Measurements from ENCODE around the gene LENG8.

The LENG8 gene

GRCh38 chr19:54424201-54424600 lies 24.8 kb upstream of the LENG8 start:
- no peak for DNase-seq (ENCODE audit: low read depth)

GRCh38 chr19:54424660-54425381 lies 24.2 kb upstream of the LENG8 start:
- DNase-seq (ENCODE audit: low read depth): no peak

- DNase-seq (ENCODE audit: low read depth): no peak
Measured at GRCh38 chr19:54425382-54425723, 23.6 kb upstream of the LENG8 start.

GRCh38 chr19:54426291-54426931 lies 22.6 kb upstream of the LENG8 start:
- no peak for DNase-seq (ENCODE audit: low read depth)

DNA sequence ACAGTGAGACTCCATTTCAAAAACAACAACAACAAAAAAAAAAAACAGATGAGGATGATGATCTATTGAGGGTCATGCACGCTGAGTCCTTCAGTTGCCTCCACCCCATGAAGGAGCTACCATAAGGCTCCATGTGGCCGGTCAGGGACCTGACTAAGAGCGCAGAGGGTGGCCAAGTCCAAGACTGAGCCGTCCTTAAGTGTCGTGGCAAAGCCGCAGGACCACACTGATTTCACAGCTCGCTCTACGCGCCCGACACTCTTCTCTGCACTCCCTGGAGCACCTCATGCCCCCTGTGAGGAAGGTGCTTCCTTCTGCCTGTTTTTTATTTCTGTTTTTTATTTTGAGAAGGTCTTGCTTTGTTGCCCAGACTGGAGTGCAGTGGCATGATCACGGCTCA lies 21.4 kb upstream of the LENG8 start:
- DNase-seq (ENCODE audit: low read depth): no peak

GRCh38 chr19:54428323-54429175 lies 20.4 kb upstream of the LENG8 start:
- no peak for DNase-seq (ENCODE audit: low read depth)

- DNase-seq (ENCODE audit: low read depth): no peak
Measured at GRCh38 chr19:54429176-54429495, 19.9 kb upstream of the LENG8 start.

DNA sequence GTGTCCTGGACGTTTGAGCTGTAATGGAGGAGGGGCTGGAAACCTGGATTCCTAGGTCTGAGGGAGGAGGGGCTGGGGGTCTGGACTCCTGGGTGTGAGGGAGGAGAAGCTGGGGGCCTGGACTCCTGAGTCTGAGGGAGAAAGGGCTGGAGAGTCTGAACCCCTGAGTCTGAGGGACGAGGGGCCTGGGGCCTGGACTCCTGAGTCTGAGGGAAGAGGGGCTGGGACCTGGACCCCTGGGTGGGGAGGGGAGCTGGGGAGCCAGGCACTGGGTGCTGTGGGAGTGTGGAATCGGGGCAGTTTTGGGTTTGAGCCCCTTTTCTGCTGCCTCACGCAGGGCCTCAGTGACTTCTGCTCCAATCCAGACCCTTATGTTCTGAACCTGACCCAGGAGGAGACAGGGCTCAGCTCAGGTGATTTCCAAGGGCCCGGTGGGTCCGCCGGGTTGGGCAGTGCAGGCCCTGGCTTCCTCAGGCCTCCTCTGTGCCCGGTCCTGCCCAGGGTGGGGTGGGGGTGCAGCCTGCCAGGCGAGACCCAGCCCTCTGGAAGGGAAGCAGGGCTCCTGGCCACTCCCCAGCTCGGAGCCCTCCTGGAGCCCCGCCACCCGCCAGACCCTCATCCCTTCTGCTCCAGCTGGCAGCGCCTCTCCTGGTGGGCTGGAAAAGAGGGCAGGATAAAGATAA lies 19.3 kb upstream of the LENG8 start:
- no peak for DNase-seq (ENCODE audit: low read depth)

GRCh38 chr19:54430306-54431254 lies 18.4 kb upstream of the LENG8 start:
- peak; percentile 42 for DNase-seq (ENCODE audit: low read depth)

DNA sequence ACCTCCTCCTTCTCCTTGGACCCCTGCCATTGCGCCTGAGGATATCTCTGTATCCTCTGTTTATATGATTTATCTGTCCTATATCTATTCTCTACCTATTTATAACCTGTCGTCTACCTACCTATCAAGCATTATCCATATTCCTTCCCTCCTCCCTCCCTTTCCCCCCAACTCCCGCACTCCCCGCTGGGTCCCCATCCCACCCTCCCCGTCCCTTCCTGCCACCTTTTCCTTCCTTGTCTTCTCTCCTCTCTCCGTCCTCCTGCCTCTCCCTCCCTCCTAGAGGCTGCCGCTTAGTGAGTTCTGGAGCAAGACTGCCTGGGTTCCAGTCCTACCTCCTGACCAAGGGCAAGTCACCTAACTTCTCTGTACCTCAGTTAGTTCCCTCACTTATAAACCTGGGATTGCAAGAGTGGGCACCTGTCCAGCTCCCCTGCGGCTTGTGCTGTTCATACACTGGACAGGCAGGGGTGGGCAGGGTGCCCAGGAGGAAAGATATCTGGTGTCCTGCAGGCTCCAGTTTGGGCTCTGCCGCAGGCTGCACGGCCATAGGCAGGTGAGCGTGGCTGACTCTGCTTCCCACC lies 17.7 kb upstream of the LENG8 start:
- DNase-seq (ENCODE audit: low read depth): no peak

DNA sequence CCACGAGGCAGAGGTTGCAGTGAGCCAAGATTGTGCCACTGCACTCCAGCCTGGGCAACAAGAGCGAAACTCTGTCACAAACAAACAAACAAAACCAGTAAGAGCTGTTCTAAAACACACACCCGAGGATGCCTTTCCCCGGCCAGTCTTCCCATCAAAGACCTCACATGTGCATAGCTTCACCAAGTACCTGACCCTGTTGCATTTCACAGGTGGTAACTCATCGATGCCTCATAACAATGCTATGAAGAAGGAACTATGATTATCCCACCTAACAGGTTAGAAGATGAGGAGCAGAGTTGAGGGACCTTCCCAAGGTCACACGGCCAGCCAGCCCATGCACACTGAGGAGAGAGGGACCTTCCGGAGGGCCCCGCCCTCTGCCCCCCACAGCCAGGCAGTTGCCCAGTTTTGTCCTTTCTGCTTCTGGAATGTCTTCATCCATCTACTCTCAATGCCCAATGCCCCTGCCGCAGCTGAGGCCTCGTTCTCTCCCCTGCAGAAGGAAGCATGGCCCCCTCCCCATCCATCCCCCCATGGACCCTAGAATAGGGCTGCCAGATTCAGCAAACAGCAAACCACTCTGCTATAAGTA lies 16.8 kb upstream of the LENG8 start:
- DNase-seq (ENCODE audit: low read depth): no peak

- no peak for DNase-seq (ENCODE audit: low read depth)
Measured at GRCh38 chr19:54433697-54434096, 15.3 kb upstream of the LENG8 start.

- DNase-seq (ENCODE audit: low read depth): no peak
Measured at GRCh38 chr19:54434112-54434872, 14.7 kb upstream of the LENG8 start.

DNA sequence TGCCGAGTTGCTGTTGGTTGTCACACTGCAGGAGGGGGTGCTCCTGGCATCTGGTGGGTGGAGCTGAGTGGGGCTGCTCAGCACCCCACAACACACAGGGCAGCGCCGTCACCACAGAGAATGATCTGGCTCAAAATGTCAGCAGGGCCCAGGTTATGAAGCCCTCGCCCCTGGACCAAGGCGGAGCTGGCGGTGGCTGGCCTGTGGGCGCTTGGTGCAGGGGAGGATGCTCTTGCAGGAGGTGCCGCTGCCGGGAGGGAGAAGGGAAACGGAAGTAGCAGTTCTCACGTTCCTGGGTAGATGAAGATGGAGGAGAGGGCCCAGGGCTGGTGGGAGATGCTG lies 14.2 kb upstream of the LENG8 start:
- DNase-seq (ENCODE audit: low read depth): no peak

DNA sequence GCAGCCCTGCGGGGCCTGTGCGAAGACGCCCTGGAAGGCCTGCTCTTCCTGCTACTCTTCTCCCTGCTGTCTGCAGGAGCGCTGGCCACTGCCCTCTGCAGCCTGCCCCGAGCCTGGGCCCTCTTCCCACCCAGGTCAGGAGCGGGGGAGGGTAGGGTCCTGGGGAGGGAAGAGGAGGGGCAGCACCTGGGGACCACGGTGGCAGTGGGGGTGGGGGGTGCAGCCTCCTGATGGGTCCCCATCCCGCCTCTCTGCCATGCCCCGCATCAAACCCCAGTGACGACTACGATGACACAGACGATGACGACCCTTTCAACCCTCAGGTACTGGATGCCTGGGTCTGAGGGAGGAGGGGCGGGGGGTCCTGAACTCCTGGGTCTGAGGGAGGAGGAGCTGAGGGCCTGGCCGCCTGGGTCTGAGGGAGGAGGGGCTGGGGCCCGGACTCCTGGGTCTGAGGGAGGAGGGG lies 13.4 kb upstream of the LENG8 start:
- DNase-seq (ENCODE audit: low read depth): no peak

- DNase-seq (ENCODE audit: low read depth): no peak
Measured at GRCh38 chr19:54436031-54436523, 12.9 kb upstream of the LENG8 start.

- no peak for DNase-seq (ENCODE audit: low read depth)
Measured at GRCh38 chr19:54436628-54437252, 12.3 kb upstream of the LENG8 start.

DNA sequence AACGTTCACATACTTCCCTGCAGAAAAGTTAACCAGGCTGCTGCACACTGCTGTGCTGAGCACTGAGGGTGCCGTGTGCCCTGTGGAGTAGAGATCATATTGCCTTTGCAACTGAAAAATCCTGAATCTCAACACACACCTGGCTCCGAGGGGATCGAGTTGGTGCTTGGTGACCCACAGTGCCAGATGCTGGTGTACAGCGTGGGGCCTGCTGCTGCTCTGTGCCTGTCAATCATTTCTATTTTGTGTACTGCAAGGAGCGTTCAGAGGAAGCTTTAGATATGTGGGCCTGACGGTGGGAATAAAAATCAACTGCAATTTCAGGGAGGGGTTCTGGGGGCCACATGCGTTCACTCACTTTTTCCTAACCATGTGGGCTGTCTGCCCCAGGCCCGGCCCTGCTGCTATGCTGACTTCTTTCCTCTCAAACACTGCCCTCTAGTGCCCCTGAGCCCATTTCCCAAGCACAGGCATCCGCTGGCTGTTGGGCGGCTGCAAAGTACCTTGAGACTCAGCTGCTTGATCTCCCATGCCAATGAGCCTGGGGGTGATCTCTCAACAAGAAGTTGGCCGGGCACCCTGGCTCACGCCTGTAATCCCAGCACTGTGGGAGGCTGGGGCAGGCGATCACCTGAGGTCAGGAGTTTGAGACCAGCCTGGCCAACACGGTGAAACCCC lies 9.7 kb upstream of the LENG8 start:
- DNase-seq (ENCODE audit: low read depth): no peak

GRCh38 chr19:54440641-54441040 lies 8.4 kb upstream of the LENG8 start:
- no peak for DNase-seq (ENCODE audit: low read depth)
